ENCODE measurements around the gene ZNF784.

Gene ZNF784

DNA sequence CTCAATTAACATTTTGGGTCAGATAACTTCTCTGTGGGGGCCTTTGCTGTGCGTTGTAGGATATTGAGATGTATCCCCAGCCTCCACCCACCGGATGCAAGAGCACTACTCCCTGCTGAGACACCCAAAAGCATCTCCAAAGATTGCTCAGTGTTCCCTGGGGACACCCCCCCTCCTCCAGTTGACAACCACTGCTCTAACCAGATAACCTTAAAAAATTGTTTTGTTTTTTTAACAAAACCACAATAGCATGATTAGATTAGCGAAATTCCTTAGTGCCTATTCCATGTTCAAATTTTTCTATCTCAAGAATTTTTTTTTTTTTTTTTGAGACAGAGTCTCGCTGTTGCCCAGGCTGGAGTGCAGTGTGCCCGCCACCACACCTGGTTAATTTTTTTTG, 48.1 kb upstream of the ZNF784 start:
- no peak overlapping the region for H3K4me2 ChIP-seq (ENCODE audit: insufficient read depth, low read length)
- no peaks in the 10 kb centered on the region for H3K27me3 ChIP-seq (ENCODE audit: insufficient read depth, low read length, poor library complexity)
- no peak overlapping the region for H3K27ac ChIP-seq (ENCODE audit: low read length)
- no peak overlapping the region for H3K9ac ChIP-seq (ENCODE audit: low read depth, low read length)
- peaks cover 69% of the 10 kb centered on the region for H3K36me3 ChIP-seq (ENCODE audit: insufficient read depth, low read length)
- no peak overlapping the region for H2AFZ ChIP-seq (ENCODE audit: low read depth, low read length)
- H3K9me3 ChIP-seq (ENCODE audit: insufficient read depth, low read length, severe bottlenecking): no peaks in the 10 kb centered on the region
- DNase-seq (no peak), ATAC-seq (ENCODE audit: insufficient read depth, low read depth) (no peak)
- peaks cover 55% of the 10 kb centered on the region for H3K4me1 ChIP-seq (ENCODE audit: insufficient read depth, low read length)
- TF ChIP-seq, protein P1, sequence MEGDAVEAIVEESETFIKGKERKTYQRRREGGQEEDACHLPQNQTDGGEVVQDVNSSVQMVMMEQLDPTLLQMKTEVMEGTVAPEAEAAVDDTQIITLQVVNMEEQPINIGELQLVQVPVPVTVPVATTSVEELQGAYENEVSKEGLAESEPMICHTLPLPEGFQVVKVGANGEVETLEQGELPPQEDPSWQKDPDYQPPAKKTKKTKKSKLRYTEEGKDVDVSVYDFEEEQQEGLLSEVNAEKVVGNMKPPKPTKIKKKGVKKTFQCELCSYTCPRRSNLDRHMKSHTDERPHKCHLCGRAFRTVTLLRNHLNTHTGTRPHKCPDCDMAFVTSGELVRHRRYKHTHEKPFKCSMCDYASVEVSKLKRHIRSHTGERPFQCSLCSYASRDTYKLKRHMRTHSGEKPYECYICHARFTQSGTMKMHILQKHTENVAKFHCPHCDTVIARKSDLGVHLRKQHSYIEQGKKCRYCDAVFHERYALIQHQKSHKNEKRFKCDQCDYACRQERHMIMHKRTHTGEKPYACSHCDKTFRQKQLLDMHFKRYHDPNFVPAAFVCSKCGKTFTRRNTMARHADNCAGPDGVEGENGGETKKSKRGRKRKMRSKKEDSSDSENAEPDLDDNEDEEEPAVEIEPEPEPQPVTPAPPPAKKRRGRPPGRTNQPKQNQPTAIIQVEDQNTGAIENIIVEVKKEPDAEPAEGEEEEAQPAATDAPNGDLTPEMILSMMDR (IDR thresholded peaks at IDR 0.05; ENCODE audit: borderline replicate concordance, extremely low read depth, low read length, poor library complexity, severe bottlenecking): no peak
- peaks cover 75% of the 10 kb centered on the region for H4K20me1 ChIP-seq (ENCODE audit: insufficient read depth, low read length)
- peaks cover 87% of the 10 kb centered on the region for H3K79me2 ChIP-seq (ENCODE audit: insufficient read depth, low read length)
- H3K4me3 ChIP-seq (ENCODE audit: low read depth in 1 of 2, low read length in 2 of 2): no peak overlapping the region

DNA sequence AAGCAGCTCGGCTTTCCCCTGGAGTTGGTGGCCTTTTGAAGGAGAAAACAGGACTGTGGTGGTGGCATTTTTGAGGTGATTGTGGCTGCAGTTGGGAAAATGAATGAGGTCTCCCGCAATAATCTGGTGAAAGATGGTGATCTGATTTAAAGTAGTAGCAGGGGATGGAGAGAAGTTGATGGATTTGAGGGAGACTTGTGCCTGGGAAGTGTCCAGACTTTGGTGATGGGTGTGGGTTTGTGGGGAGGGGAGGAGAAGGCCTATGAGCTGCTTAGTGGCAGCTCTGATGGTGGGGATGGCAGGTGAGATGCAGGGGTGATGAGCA, 46.6 kb upstream of the ZNF784 start:
- ATAC-seq (ENCODE audit: insufficient read depth, low read depth) (no peak), DNase-seq (no peak)
- H3K9ac ChIP-seq (ENCODE audit: low read depth, low read length): no peak overlapping the region
- peaks cover 41% of the 10 kb centered on the region for H3K4me1 ChIP-seq (ENCODE audit: insufficient read depth, low read length)
- peaks cover 87% of the 10 kb centered on the region for H3K79me2 ChIP-seq (ENCODE audit: insufficient read depth, low read length)
- peaks cover 79% of the 10 kb centered on the region for H4K20me1 ChIP-seq (ENCODE audit: insufficient read depth, low read length)
- no peak overlapping the region for H3K4me3 ChIP-seq (ENCODE audit: low read depth in 1 of 2, low read length in 2 of 2)
- no peak overlapping the region for H3K4me2 ChIP-seq (ENCODE audit: insufficient read depth, low read length)
- H3K9me3 ChIP-seq (ENCODE audit: insufficient read depth, low read length, severe bottlenecking): no peaks in the 10 kb centered on the region
- TF ChIP-seq, protein P1 (IDR thresholded peaks at IDR 0.05; ENCODE audit: borderline replicate concordance, extremely low read depth, low read length, poor library complexity, severe bottlenecking): no peak
- peaks cover 71% of the 10 kb centered on the region for H3K36me3 ChIP-seq (ENCODE audit: insufficient read depth, low read length)
- no peak overlapping the region for H3K27ac ChIP-seq (ENCODE audit: low read length)
- no peaks in the 10 kb centered on the region for H3K27me3 ChIP-seq (ENCODE audit: insufficient read depth, low read length, poor library complexity)
- no peak overlapping the region for H2AFZ ChIP-seq (ENCODE audit: low read depth, low read length)

DNA sequence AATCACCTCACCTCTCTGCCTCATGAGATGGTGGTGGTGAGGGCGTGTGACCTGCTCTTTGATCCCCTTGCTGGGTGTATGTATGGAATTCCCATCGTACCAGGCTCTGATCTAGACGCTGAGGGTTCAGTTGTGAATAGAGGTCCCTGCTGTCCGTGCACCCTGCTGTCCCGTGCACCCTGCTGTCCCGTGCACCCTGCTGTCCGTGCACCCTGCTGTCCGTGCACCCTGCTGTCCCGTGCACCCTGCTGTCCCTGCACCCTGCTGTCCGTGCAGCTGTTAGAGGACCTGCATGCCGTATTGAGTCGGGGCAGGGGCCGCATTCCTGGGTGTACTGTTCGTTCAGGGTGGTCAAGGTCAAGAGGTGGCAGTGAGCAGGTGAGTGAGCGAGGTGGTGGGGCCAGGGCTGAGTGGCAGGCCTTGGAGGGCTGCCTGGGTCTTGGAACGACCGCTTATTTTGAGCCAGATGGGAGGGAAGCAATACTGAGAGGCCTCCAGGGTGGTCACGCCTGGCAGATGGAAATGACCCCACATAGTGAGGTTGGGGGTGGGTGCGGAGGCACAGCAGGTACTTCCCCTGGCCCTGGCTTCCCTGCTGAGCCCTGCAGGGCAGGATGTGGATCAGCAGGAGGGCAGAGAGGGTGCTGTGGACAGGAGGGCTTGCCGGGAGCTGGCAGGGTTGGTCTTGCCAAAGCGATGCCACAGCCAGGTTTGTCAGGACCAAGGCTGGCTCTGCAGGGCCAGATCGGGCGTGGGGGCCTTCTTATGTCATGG, 46.1 kb upstream of the ZNF784 start:
- H3K4me1 ChIP-seq (ENCODE audit: insufficient read depth, low read length): peaks cover 37% of the 10 kb centered on the region
- H3K36me3 ChIP-seq (ENCODE audit: insufficient read depth, low read length): peaks cover 77% of the 10 kb centered on the region
- no peak overlapping the region for H3K4me3 ChIP-seq (ENCODE audit: low read depth in 1 of 2, low read length in 2 of 2)
- no peaks in the 10 kb centered on the region for H3K9me3 ChIP-seq (ENCODE audit: insufficient read depth, low read length, severe bottlenecking)
- DNase-seq (no peak), ATAC-seq (ENCODE audit: insufficient read depth, low read depth) (no peak)
- peaks cover 87% of the 10 kb centered on the region for H3K79me2 ChIP-seq (ENCODE audit: insufficient read depth, low read length)
- no peak overlapping the region for H3K9ac ChIP-seq (ENCODE audit: low read depth, low read length)
- H3K4me2 ChIP-seq (ENCODE audit: insufficient read depth, low read length): peak overlapping the region; percentile 29; the same call in 1 of the 2 replicates
- no peaks in the 10 kb centered on the region for H3K27me3 ChIP-seq (ENCODE audit: insufficient read depth, low read length, poor library complexity)
- peaks cover 79% of the 10 kb centered on the region for H4K20me1 ChIP-seq (ENCODE audit: insufficient read depth, low read length)
- H3K27ac ChIP-seq (ENCODE audit: low read length): no peak overlapping the region
- no peak for TF ChIP-seq EZH2 (IDR thresholded peaks at IDR 0.05; ENCODE audit: borderline replicate concordance, low read depth, low read length, severe bottlenecking)
- TF ChIP-seq, protein P1 (IDR thresholded peaks at IDR 0.05; ENCODE audit: borderline replicate concordance, extremely low read depth, low read length, poor library complexity, severe bottlenecking): no peak
- H2AFZ ChIP-seq (ENCODE audit: low read depth, low read length): no peak overlapping the region
